Vagina (tissue), 2 donors: ENCODE results near the gene GAREM1. TPM values are rescaled to one million over a fixed set of nuclear protein-coding genes. Genes with fewer than 3 reads are reported as not detected.

Experiments
- DNase-seq, 2 donors: peaks; one replicate each; pipeline ENCODE4 v3.0.0-alpha.2; 2017; ENCODE audit errors: extremely low spot score in 2 of 2
- H3K27ac ChIP-seq: fragments of 200-600 bp; sonication (generic); one replicate; pipeline ENCODE4 v1.5.1; 2019
- H3K27me3 ChIP-seq: fragments of 200-600 bp; sonication (generic); one replicate; pipeline ENCODE4 v1.5.1; 2019
- H3K36me3 ChIP-seq, 2 donors: fragments of 200-600 bp; sonication (generic); one replicate each; pipeline ENCODE4 v1.5.1; 2017 to 2019
- H3K4me1 ChIP-seq: fragments of 200-600 bp; sonication (generic); one replicate; pipeline ENCODE4 v1.5.1; 2019
- H3K4me3 ChIP-seq, 2 donors: fragments of 200-600 bp; sonication (generic); 1 replicate in 1 of 2; 2 replicates in 1 of 2; pipeline ENCODE4 v1.5.1; 2016 to 2019
- H3K9me3 ChIP-seq: fragments of 200-600 bp; sonication (generic); one replicate; pipeline ENCODE4 v1.5.1; 2019
- POLR2A ChIP-seq, 2 donors: fragments of 450-650 bp; IDR thresholded peaks; one replicate each; pipeline ENCODE4 v1.6.1; 2017; ENCODE audit warnings: antibody characterized with exemption in 2 of 2, mild to moderate bottlenecking in 2 of 2, moderate library complexity in 2 of 2
- POLR2AphosphoS5 ChIP-seq, 2 donors: sonication (generic); formaldehyde crosslinking; IDR thresholded peaks; one replicate each; pipeline ENCODE4 v1.9.0; 2017; ENCODE audit warnings: antibody characterized with exemption in 2 of 2, mild to moderate bottlenecking in 2 of 2, low read depth in 1 of 2; ENCODE audit not compliant: insufficient read depth in 1 of 2
- intact Hi-C: fragments of 100-400 bp; cut with DNase I; formaldehyde crosslinking; loops from one replicate; pipeline ENCODE4 v1.15.1; 2023
- total RNA-seq: library from RNA; depleted of rRNA; stranded (reverse); fragments of >200 nt; gene quantifications from one replicate; pipeline ENCODE4 v1.2.3, GENCODE V29; 2016
- TF ChIP-seq, protein P1 (sequence below), 3 experiments: fragments of 450-650 bp in 2 of 3; fragments of 200-600 bp in 1 of 3; sonication (generic) in 1 of 3; IDR thresholded peaks; one replicate each; pipeline ENCODE4 v1.5.1; 2017 to 2019; ENCODE audit warnings: antibody characterized with exemption in 3 of 3, mild to moderate bottlenecking in 2 of 3, moderate library complexity in 2 of 3

GAREM1 gene
- total RNA-seq, 1 donor from 2014 or later: 15.7 TPM

DNA sequence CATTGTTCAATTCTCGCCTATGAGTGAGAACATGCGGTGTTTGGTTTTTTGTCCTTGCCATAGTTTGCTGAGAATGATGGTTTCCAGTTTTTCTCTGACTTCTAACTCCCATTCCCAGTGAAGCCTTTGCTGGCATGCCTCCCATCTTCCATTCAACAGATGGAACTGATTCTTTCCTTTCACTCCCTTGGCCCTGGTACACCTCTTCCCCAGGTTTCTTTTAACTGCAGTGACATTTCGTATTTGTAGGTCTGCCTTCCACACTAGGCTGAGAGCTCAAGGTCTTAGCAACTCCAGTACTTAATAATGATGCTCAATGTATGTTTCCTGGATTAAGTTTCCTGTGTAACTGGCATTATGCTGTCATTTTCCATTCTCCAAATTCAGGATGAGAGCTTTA lies 48.5 kb downstream of the GAREM1 start:
- H3K9me3 ChIP-seq: no peaks in the 10 kb centered on the region
- no peak overlapping the region for H3K27ac ChIP-seq
- peaks cover 27% of the 10 kb centered on the region for H3K4me1 ChIP-seq
- TF ChIP-seq, protein P1, sequence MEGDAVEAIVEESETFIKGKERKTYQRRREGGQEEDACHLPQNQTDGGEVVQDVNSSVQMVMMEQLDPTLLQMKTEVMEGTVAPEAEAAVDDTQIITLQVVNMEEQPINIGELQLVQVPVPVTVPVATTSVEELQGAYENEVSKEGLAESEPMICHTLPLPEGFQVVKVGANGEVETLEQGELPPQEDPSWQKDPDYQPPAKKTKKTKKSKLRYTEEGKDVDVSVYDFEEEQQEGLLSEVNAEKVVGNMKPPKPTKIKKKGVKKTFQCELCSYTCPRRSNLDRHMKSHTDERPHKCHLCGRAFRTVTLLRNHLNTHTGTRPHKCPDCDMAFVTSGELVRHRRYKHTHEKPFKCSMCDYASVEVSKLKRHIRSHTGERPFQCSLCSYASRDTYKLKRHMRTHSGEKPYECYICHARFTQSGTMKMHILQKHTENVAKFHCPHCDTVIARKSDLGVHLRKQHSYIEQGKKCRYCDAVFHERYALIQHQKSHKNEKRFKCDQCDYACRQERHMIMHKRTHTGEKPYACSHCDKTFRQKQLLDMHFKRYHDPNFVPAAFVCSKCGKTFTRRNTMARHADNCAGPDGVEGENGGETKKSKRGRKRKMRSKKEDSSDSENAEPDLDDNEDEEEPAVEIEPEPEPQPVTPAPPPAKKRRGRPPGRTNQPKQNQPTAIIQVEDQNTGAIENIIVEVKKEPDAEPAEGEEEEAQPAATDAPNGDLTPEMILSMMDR (IDR thresholded peaks at IDR 0.05): no peak
- TF ChIP-seq POLR2AphosphoS5 (IDR thresholded peaks at IDR 0.05; ENCODE audit: insufficient read depth in 1 of 2, low read depth in 1 of 2) (no peak), POLR2A (IDR thresholded peaks at IDR 0.05) (no peak)
- H3K27me3 ChIP-seq: no peaks in the 10 kb centered on the region
- no peak for DNase-seq
- intact Hi-C loops: no loop called here
- H3K36me3 ChIP-seq: no peaks in the 10 kb centered on the region
- no peak overlapping the region for H3K4me3 ChIP-seq

DNA sequence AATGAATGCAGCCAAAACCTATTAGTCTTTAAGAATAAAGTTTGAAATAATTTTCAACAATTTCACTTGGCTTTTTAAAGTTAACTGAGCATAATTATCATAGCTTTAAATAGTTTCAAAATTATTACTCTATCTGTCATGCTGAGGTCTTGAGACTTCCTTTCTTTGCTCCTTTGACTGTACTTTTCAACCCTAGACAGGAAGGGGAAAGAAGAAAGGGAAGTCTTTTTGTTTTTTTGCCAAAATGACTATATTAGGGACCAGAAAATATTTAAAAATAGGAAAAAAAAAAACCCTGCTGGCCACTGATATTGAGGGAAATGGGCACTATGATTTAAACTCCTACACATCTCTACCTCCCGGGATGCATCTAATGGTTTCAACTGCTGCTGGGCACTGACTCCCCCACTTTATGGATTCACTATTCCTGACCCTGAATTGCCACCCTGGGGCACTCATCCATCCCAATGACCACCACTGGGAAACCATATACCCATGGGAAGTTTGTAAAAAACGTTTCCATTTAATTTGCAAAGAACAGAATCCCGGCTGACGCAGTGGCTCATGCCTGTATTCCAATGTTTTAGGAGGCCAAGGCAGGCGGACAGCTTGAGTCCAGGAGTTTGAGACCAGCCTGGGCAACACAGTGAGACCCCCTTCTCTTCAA lies 50.5 kb downstream of the GAREM1 start:
- Histone ChIP-seq H3K36me3 (no peaks in the 10 kb centered on the region), H3K4me3 (no peak overlapping the region), H3K4me1 (peaks cover 17% of the 10 kb centered on the region), H3K27me3 (no peaks in the 10 kb centered on the region), H3K9me3 (no peaks in the 10 kb centered on the region), H3K27ac (no peak overlapping the region)
- intact Hi-C loops: no loop called here
- TF ChIP-seq POLR2A (IDR thresholded peaks at IDR 0.05) (no peak), POLR2AphosphoS5 (IDR thresholded peaks at IDR 0.05; ENCODE audit: insufficient read depth in 1 of 2, low read depth in 1 of 2) (no peak)
- TF ChIP-seq, protein P1 (IDR thresholded peaks at IDR 0.05): no peak
- no peak for DNase-seq

DNA sequence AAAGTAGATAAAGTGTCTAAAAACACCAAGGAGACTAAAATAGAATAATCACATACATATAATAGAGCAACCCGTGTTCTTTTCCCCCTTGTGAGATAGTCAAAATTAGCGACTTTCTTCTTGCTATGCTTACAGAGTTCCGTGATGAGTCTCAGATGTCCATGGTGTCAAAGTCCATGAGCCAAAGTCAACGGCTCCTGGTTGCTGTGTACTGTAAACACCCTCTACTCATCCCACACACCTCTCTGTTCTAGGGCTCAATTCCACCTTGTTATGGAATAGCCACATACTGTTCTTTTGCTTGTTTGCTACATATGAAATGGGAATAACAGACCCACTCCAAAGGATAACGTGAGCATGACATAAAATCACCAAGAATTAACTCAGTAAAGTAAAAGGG lies 52.5 kb downstream of the GAREM1 start:
- intact Hi-C loops: loop anchor here (5.0 kb wide), 1 partner anchor 604 kb away; no protein-coding TSS in a partner anchor
- Histone ChIP-seq H3K27ac (no peak overlapping the region), H3K4me1 (peaks cover 6% of the 10 kb centered on the region), H3K4me3 (no peak overlapping the region), H3K36me3 (no peaks in the 10 kb centered on the region), H3K27me3 (no peaks in the 10 kb centered on the region), H3K9me3 (no peaks in the 10 kb centered on the region)
- TF ChIP-seq POLR2A (IDR thresholded peaks at IDR 0.05) (no peak), POLR2AphosphoS5 (IDR thresholded peaks at IDR 0.05; ENCODE audit: insufficient read depth in 1 of 2, low read depth in 1 of 2) (no peak)
- TF ChIP-seq, protein P1 (IDR thresholded peaks at IDR 0.05): no peak
- DNase-seq: no peak

DNA sequence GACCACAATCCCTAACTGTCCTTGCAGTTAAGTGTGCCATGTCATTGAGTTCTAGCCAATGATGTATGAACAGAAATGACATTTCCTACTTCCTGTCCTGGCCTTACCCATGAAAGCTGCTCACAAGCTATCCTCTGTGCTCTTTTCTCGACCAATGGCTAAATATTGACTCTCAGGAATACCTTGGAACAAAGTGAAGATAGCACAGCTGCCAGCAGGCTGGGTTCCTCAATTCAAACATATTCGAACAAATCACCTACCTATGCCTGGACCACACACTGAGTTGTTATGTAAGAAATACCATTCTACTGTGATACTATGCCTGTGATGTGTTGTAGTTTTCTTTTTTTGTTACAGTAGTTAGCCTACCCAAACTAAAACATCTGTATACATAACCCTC lies 65.1 kb downstream of the GAREM1 start:
- intact Hi-C loops: no loop called here
- DNase-seq: no peak
- Histone ChIP-seq H3K4me3 (no peak overlapping the region), H3K27me3 (no peaks in the 10 kb centered on the region), H3K9me3 (no peaks in the 10 kb centered on the region), H3K4me1 (peaks cover 6% of the 10 kb centered on the region), H3K27ac (no peak overlapping the region), H3K36me3 (no peaks in the 10 kb centered on the region)
- TF ChIP-seq, protein P1 (IDR thresholded peaks at IDR 0.05): no peak
- no peak for TF ChIP-seq POLR2AphosphoS5 (IDR thresholded peaks at IDR 0.05; ENCODE audit: insufficient read depth in 1 of 2, low read depth in 1 of 2)

DNA sequence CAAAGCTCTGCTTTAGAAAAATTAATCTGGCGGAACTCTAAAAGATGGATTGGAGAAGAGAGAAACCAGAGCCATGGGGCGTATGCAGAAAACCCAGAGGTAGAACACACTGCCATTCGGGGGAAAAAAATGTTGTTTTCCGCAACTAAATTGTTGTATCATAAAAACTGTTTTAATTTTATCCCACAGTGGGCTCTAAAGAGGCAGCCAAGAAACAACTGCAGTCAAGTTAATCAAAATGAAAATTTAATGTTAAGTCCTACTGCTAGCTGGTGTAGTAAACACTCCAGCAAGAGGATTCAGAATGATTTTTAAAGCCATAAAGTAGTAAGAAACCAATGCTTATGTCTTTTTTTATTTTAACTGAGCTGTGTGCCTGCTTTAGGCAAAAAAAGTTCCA lies 69.1 kb downstream of the GAREM1 start:
- Histone ChIP-seq H3K27ac (no peak overlapping the region), H3K4me1 (peaks cover 6% of the 10 kb centered on the region), H3K27me3 (no peaks in the 10 kb centered on the region), H3K4me3 (no peak overlapping the region), H3K9me3 (no peaks in the 10 kb centered on the region), H3K36me3 (no peaks in the 10 kb centered on the region)
- intact Hi-C loops: no loop called here
- DNase-seq: no peak
- TF ChIP-seq, protein P1 (IDR thresholded peaks at IDR 0.05): no peak
- TF ChIP-seq POLR2AphosphoS5 (IDR thresholded peaks at IDR 0.05; ENCODE audit: insufficient read depth in 1 of 2, low read depth in 1 of 2) (no peak), POLR2A (IDR thresholded peaks at IDR 0.05) (no peak)
